Upper lobe of left lung (tissue), 6 donors: ENCODE results near the gene NPPB. TPM values are rescaled to one million over a fixed set of nuclear protein-coding genes. Genes with fewer than 3 reads are reported as not detected.

Experiments
- ATAC-seq, 2 donors: fragments of 200-7000 bp; cut with Tn5 transposase; one replicate each; pipeline ENCODE4 v1.9.1; 2022; ENCODE audit warnings: mild to moderate bottlenecking in 2 of 2, moderate library complexity in 2 of 2; ENCODE audit not compliant: low FRiP score in 2 of 2
- DNase-seq, 2 donors: peaks; one replicate each; pipeline ENCODE4 v3.0.0-alpha.2; 2019 to 2020
- H3K27ac ChIP-seq, 4 donors: fragments of 200-600 bp; sonication (generic); one replicate each; pipeline ENCODE4 v1.5.1; 2016 to 2019
- H3K27me3 ChIP-seq, 4 donors: fragments of 200-600 bp; sonication (generic); one replicate each; pipeline ENCODE4 v1.5.1; 2017 to 2019
- H3K36me3 ChIP-seq, 4 donors: fragments of 200-600 bp; sonication (generic); one replicate each; pipeline ENCODE4 v1.5.1; 2016 to 2019
- H3K4me1 ChIP-seq, 4 donors: fragments of 200-600 bp; sonication (generic); one replicate each; pipeline ENCODE4 v1.5.1; 2018 to 2019
- H3K4me3 ChIP-seq, 4 donors: fragments of 200-600 bp; sonication (generic); one replicate each; pipeline ENCODE4 v1.5.1; 2017 to 2019; ENCODE audit warnings: mild to moderate bottlenecking in 2 of 4, moderate library complexity in 1 of 4
- H3K9me3 ChIP-seq, 4 donors: fragments of 200-600 bp; sonication (generic); one replicate each; pipeline ENCODE4 v1.5.1; 2018 to 2019
- CTCF ChIP-seq, 6 experiments: fragments of 450-650 bp in 4 of 6; fragments of 200-600 bp in 2 of 6; sonication (generic) in 2 of 6; IDR thresholded peaks; one replicate each; pipeline ENCODE4 v1.5.1; 2016 to 2019; ENCODE audit warnings: antibody characterized with exemption in 6 of 6
- EP300 ChIP-seq, 4 donors: sonication (generic); formaldehyde crosslinking; IDR thresholded peaks; one replicate each; pipeline ENCODE4 v1.5.1; 2017; ENCODE audit warnings: antibody characterized with exemption in 4 of 4, control low read depth in 2 of 4
- POLR2A ChIP-seq, 4 donors: fragments of 450-650 bp; IDR thresholded peaks; one replicate each; pipeline ENCODE4 v1.5.1; 2016 to 2017; ENCODE audit warnings: antibody characterized with exemption in 4 of 4, mild to moderate bottlenecking in 2 of 4
- POLR2AphosphoS5 ChIP-seq, 2 donors: sonication (generic); formaldehyde crosslinking; IDR thresholded peaks; one replicate each; pipeline ENCODE4 v1.5.1; 2017; ENCODE audit warnings: antibody characterized with exemption in 2 of 2
- WGBS, 2 donors: methylation state at CpG; one replicate each; pipeline ENCODE4 v1.1.5; 2017 to 2018; 5-methylcytosine and 5-hydroxymethylcytosine counted together
- total RNA-seq, 6 donors: library from RNA; depleted of rRNA in 4 of 6; stranded (reverse); fragments of >200 nt in 4 of 6; gene quantifications; one replicate each; pipeline versions ENCODE4 v1.1.0 to v1.2.1, GENCODE V29; 2016 to 2021
- donor health status: DM: no; HTN: no; CAD: no; lungs with moderate emphysema.
- donor health status: DM: no; HTN: yes; CAD: no; lungs with severe emphysema.

Gene NPPB
- total RNA-seq, 6 donors from 2014 or later: not detected

DNA sequence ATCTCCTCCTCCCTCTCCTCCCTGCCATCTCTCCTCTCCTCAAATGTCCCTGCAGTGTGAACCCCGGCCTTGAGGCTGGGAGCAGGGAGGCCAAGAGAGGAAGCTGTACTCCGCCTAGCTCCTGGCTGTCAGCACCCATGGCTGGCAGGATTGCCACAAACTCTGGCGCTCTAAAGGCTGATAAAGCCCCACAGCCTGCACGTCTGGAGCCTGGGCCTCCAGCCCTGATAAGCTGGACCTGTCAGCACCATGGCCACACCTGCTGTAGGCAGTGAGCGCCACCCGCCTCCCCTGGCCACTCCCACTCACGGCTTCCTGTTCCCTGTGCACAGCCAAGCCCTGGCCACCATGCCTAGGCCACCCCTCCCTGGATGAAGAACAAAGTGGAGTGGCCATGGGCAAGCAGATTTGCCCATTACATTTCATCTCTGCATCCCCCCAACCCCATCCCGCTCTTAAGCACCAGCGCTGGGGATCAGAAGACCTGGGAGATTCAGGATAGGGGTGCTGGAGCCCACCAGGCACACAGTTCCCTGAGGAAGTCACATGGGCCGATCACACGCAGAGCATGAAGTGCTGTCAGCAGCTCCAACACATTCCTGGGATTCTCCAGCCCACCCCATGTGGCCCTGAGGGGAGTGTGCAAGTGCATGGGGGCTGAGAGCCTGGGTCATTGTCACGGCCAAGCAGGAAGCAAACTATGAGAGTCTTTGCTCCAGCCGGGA is 24.2 kb upstream of the NPPB start:
- Histone ChIP-seq H3K36me3 (no peaks in the 10 kb centered on the region), H3K4me3 (no peak overlapping the region), H3K9me3 (no peaks in the 10 kb centered on the region), H3K4me1 (peaks cover 12 to 21% (median 13%) of the 10 kb centered on the region in 4 donors), H3K27me3 (no peaks in the 10 kb centered on the region), H3K27ac (no peak overlapping the region)
- DNase-seq (peak; percentile 68 to 77), ATAC-seq (peak; percentile 18 to 57)
- WGBS, 2 donors: 43 to 46% methylated on average over 13 of the region's 13 CpGs
- TF ChIP-seq POLR2A (IDR thresholded peaks at IDR 0.05): no peak
- no peak for TF ChIP-seq CTCF (IDR thresholded peaks at IDR 0.05)
- no peak for TF ChIP-seq POLR2AphosphoS5 (IDR thresholded peaks at IDR 0.05)
- TF ChIP-seq EP300 (IDR thresholded peaks at IDR 0.05): no peak

DNA sequence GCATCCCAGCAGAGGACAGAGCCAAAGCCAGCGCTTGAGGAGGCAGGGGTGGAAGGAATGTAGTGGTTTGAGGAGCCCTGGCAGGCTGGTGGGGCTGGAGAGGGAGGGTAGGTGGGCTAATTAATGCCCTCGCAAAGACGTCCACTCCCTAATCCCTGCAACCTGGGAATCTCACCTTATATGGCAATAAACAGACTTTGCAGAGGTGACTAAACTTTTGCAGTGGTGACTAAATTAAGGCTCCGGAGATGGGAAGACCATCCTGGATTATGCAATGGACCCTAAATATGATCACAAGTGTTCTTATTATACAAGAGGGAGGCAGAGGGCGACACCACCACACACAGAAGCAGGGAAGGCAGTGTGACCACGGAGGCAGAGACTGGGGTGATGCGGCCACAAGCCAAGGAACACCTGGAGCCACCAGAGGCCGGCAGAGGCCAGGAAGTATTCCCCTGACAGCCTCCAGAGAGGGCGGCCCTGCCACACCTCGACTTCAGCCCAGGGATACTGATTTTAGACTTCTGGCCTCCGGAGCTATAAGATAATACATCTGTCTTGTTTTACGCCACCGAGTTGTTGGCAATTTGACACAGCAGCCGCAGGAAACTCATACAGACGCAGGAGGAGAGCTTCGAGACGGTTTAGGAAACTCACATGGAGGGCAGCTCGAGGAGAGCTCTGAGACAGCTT is 23.1 kb upstream of the NPPB start:
- ATAC-seq (no peak), DNase-seq (no peak)
- Histone ChIP-seq H3K27me3 (no peaks in the 10 kb centered on the region), H3K36me3 (no peaks in the 10 kb centered on the region), H3K9me3 (no peaks in the 10 kb centered on the region), H3K27ac (peak overlapping the region in 2 of 4 donors; percentile 7 to 42), H3K4me3 (no peak overlapping the region), H3K4me1 (peaks cover 12 to 21% (median 13%) of the 10 kb centered on the region in 4 donors)
- TF ChIP-seq POLR2AphosphoS5 (IDR thresholded peaks at IDR 0.05): no peak
- TF ChIP-seq CTCF (IDR thresholded peaks at IDR 0.05): no peak
- no peak for TF ChIP-seq POLR2A (IDR thresholded peaks at IDR 0.05)
- no peak for TF ChIP-seq EP300 (IDR thresholded peaks at IDR 0.05)
- WGBS, 2 donors: 83 to 85% methylated on average over 18 of the region's 18 CpGs

DNA sequence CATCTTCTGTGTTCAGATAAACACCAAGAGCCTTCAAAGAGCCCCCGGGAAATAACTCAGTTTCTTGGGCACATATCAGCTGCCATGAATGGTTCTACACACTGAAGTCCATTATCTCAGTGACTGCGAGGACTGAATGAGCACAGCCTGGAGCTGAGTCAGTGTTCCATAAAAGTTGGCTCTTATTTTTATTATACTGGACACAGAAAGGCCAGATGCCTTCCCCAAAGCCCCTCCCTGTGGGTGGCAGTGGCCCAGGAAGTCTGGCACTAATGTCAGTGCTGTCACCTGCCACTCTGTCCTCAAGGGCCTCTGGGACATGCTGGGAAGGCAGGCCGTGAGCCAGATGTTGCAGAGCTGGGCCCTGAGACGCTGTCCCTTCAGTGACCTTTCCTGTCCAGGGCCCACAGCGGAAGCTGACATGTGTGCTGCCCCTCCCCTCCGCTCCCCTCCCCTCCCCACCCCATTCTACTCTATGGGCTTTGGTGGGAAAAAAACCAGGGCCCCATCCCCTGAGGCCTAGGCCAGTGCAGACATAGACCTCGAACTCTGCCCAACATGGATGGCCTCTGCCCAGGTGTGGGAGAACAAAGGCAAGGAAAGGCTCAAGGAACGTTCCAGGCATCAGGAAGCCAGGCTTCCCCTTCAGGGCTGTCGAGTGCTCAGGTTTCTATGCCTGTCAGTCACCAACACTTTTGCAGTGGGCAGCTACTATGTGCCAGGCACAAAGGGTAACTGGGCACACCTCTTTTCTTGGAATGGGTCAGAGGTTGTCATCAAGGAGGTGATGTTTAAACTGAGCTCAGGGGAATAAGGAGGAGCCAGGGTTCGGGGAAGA is 22.4 kb upstream of the NPPB start:
- ATAC-seq: no peak
- 53 to 61% methylated on average over 6 to 10 of the region's 10 CpGs for WGBS, 2 donors

GRCh38 chr1:11880181-11880575 is 21.4 kb upstream of the NPPB start:
- DNase-seq (peak in 1 of 2 donors; percentile 60), ATAC-seq (no peak)
- 69 to 100% methylated on average over 2 to 11 of the region's 12 CpGs for WGBS, 2 donors
- Histone ChIP-seq H3K9me3 (no peaks in the 10 kb centered on the region), H3K27ac (peak overlapping the region in 1 of 4 donors; percentile 36), H3K36me3 (no peaks in the 10 kb centered on the region), H3K4me1 (peaks cover 12 to 26% (median 16%) of the 10 kb centered on the region in 4 donors), H3K4me3 (no peak overlapping the region), H3K27me3 (no peaks in the 10 kb centered on the region)
- TF ChIP-seq EP300 (IDR thresholded peaks at IDR 0.05) (no peak), POLR2A (IDR thresholded peaks at IDR 0.05) (no peak), POLR2AphosphoS5 (IDR thresholded peaks at IDR 0.05) (no peak), CTCF (IDR thresholded peaks at IDR 0.05) (no peak)

More for the DNA sequence above, 22.4 kb upstream of the NPPB start:
- Histone ChIP-seq H3K9me3 (no peaks in the 10 kb centered on the region), H3K27ac (peak overlapping the region in 3 of 4 donors; percentile 7 to 42 (median 36)), H3K4me1 (peaks cover 12 to 23% (median 15%) of the 10 kb centered on the region in 4 donors), H3K36me3 (no peaks in the 10 kb centered on the region), H3K4me3 (no peak overlapping the region), H3K27me3 (no peaks in the 10 kb centered on the region)
- peak in 1 of 2 donors; percentile 27 for DNase-seq
- no peak for TF ChIP-seq CTCF (IDR thresholded peaks at IDR 0.05)
- peak in 1 of 4 donors; percentile 70 for TF ChIP-seq EP300 (IDR thresholded peaks at IDR 0.05)
- TF ChIP-seq POLR2A (IDR thresholded peaks at IDR 0.05): no peak
- peak in 1 of 2 donors; percentile 61 for TF ChIP-seq POLR2AphosphoS5 (IDR thresholded peaks at IDR 0.05)
